Measurements from ENCODE around the gene DEK. TPM values are rescaled to one million over a fixed set of nuclear protein-coding genes. Genes with fewer than 3 reads are reported as not detected.

DEK gene
- total and polyA plus RNA-seq, 2 of the 13 experiments (the other 11 are each of a cell fraction or from before 2014, with no cell fraction given), result 53.2 to 276 TPM

GRCh38 chr6:18206591-18206990 is 57.7 kb downstream of the DEK start:
- DNase-seq (ENCODE audit: low spot score) (no peak), ATAC-seq (no peak), FAIRE-seq (no peak)
- BruUV-seq (replicated peaks), result no TSS peak
- Histone ChIP-seq H4K20me1 (ENCODE audit: insufficient read depth, low read length) (no peaks in the 10 kb centered on the region), H3K36me3 (replicated peaks in 1 of 2; ENCODE audit: control insufficient read depth in 1 of 2, insufficient read depth in 2 of 2, low read length in 2 of 2) (peaks cover 0 to 3% of the 10 kb centered on the region in 2 experiments; a peak in 3 of 5 replicates), H3K79me2 (ENCODE audit: insufficient read depth, low read length) (no peaks in the 10 kb centered on the region), H3K27ac (ENCODE audit: extremely low read length, insufficient read depth, low read length) (no peak overlapping the region), H3K27me3 (ENCODE audit: control insufficient read depth in 1 of 2, insufficient read depth in 2 of 2, low read length in 2 of 2) (no peaks in the 10 kb centered on the region), H2AFZ (ENCODE audit: low read length) (no peak overlapping the region), H3K4me1 (ENCODE audit: insufficient read depth, low read length) (peaks cover 17% of the 10 kb centered on the region), H3K4me3 (replicated peaks in 1 of 3; ENCODE audit: insufficient read depth in 1 of 3, low read depth in 2 of 3, low read length in 3 of 3) (no peak overlapping the region), H3K4me2 (ENCODE audit: low read depth, low read length) (no peak overlapping the region), H3K9ac (ENCODE audit: insufficient read depth, low read depth, low read length) (no peak overlapping the region), H3K9me3 (ENCODE audit: low read length) (no peaks in the 10 kb centered on the region)
- intact Hi-C loops (cut with micrococcal nuclease; ENCODE audit: unreplicated experiment) (no loop called here), in situ Hi-C loops (cut with HindIII; ENCODE audit: extremely low pct_ligation_motif_present, low pct_unique_long_range_greater_than_20kb) (no loop called here)
- WGBS (ENCODE audit: low lambda C conversion rate), result 88% methylated on average over 6 of the region's 6 CpGs
- TF ChIP-seq TBP (CRISPR knock-in tag; IDR thresholded peaks at IDR 0.05) (no peak), ZNF674 (CRISPR knock-in tag; IDR thresholded peaks at IDR 0.05; ENCODE audit: low read depth) (no peak), KAT7 (CRISPR knock-in tag; IDR thresholded peaks at IDR 0.05; ENCODE audit: borderline replicate concordance) (no peak), MXD1 (CRISPR knock-in tag; IDR thresholded peaks at IDR 0.05) (no peak), MYC (CRISPR knock-in tag; IDR thresholded peaks at IDR 0.05; ENCODE audit: borderline replicate concordance) (no peak), ZMAT3 (CRISPR knock-in tag; conservative IDR thresholded peaks at IDR 0.05) (no peak), PLRG1 (conservative IDR thresholded peaks at IDR 0.05) (no peak), TOPORS (CRISPR knock-in tag; IDR thresholded peaks at IDR 0.05) (no peak), NRL (CRISPR knock-in tag; IDR thresholded peaks at IDR 0.05; ENCODE audit: borderline replicate concordance) (no peak), TARDBP (CRISPR knock-in tag; IDR thresholded peaks at IDR 0.05) (no peak), BHLHE40 (IDR thresholded peaks at IDR 0.05; ENCODE audit: low read length) (no peak), ATM (IDR thresholded peaks at IDR 0.05; ENCODE audit: borderline replicate concordance) (no peak), SP1 (IDR thresholded peaks at IDR 0.05) (no peak), SP1 (CRISPR knock-in tag; IDR thresholded peaks at IDR 0.05) (no peak)
- TF ChIP-seq, protein P1, sequence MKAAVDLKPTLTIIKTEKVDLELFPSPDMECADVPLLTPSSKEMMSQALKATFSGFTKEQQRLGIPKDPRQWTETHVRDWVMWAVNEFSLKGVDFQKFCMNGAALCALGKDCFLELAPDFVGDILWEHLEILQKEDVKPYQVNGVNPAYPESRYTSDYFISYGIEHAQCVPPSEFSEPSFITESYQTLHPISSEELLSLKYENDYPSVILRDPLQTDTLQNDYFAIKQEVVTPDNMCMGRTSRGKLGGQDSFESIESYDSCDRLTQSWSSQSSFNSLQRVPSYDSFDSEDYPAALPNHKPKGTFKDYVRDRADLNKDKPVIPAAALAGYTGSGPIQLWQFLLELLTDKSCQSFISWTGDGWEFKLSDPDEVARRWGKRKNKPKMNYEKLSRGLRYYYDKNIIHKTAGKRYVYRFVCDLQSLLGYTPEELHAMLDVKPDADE (CRISPR knock-in tag; IDR thresholded peaks at IDR 0.05), result no peak
- ChIA-PET POLR2A (no interaction called here), CTCF (ENCODE audit: low intra/inter-chr PET ratio, low total read pairs) (no interaction called here)
